ENCODE measurements around the gene CDKN2C. TPM values are rescaled to one million over a fixed set of nuclear protein-coding genes. Genes with fewer than 3 reads are reported as not detected.

CDKN2C gene
- total and polyA plus RNA-seq, 12 donors: 8.0 to 46.0 (median 24.3) TPM

- no peak for DNase-seq
- TF ChIP-seq POLR2A (IDR thresholded peaks at IDR 0.05) (no peak), CTCF (IDR thresholded peaks at IDR 0.05) (no peak)
- no peak overlapping the region for H3K27ac ChIP-seq
- H3K4me1 ChIP-seq (replicated peaks in 1 of 2): peaks cover 0 to 15% of the 10 kb centered on the region in 2 donors
- no peaks in the 10 kb centered on the region for H3K27me3 ChIP-seq
- WGBS, 4 donors: 64 to 75% (median 66%) methylated on average over 4 of the region's 4 CpGs
- peaks cover 0 to 4% (median 0%) of the 10 kb centered on the region in 3 donors for H3K9me3 ChIP-seq (replicated peaks in 1 of 3)
- no peak overlapping the region for H3K4me3 ChIP-seq
- H3K36me3 ChIP-seq (replicated peaks in 1 of 2): no peaks in the 10 kb centered on the region
- intact Hi-C loops (cut with DNase I): no loop called here
Observed at GRCh38 chr1:50986653-50987052, 16.6 kb downstream of the CDKN2C start.

DNA sequence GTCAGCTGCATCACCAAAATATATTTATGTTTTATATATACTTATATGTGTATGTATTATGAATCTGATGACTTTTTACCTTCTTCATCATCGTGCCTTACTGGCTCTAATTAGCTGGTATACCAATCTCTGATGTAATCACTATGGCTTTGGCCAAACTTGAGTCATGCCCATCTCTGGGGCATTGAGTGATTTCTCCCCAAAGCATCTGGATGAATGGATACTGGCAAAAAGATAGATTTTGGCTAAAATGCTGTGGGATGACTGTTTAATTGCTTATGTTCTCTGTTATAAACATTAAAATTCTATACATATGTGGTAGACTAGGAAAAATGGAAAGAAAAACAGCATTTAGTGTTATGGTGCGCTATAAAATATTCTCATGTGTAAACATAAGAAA is 19.6 kb downstream of the CDKN2C start:
- H3K4me3 ChIP-seq: no peak overlapping the region
- H3K4me1 ChIP-seq (replicated peaks in 1 of 2): no peaks in the 10 kb centered on the region
- H3K36me3 ChIP-seq (replicated peaks in 1 of 2): no peaks in the 10 kb centered on the region
- TF ChIP-seq CTCF (IDR thresholded peaks at IDR 0.05) (no peak), POLR2A (IDR thresholded peaks at IDR 0.05) (no peak)
- 90 to 96% (median 94%) methylated on average over 2 of the region's 2 CpGs for WGBS, 4 donors
- DNase-seq: no peak
- intact Hi-C loops (cut with DNase I): no loop called here
- no peaks in the 10 kb centered on the region for H3K27me3 ChIP-seq
- H3K27ac ChIP-seq: no peak overlapping the region
- peaks cover 0 to 4% (median 0%) of the 10 kb centered on the region in 3 donors for H3K9me3 ChIP-seq (replicated peaks in 1 of 3)

- intact Hi-C loops (cut with DNase I): no loop called here
- Histone ChIP-seq H3K27ac (no peak overlapping the region), H3K27me3 (no peaks in the 10 kb centered on the region), H3K4me1 (replicated peaks in 1 of 2) (no peaks in the 10 kb centered on the region), H3K36me3 (replicated peaks in 1 of 2) (no peaks in the 10 kb centered on the region), H3K4me3 (no peak overlapping the region), H3K9me3 (replicated peaks in 1 of 3) (no peaks in the 10 kb centered on the region)
- WGBS, 4 donors: 79 to 88% (median 85%) methylated on average over 3 of the region's 3 CpGs
- no peak for DNase-seq
- no peak for TF ChIP-seq POLR2A (IDR thresholded peaks at IDR 0.05)
- no peak for TF ChIP-seq CTCF (IDR thresholded peaks at IDR 0.05)
Observed at GRCh38 chr1:50992532-50993318, 22.7 kb downstream of the CDKN2C start.

DNA sequence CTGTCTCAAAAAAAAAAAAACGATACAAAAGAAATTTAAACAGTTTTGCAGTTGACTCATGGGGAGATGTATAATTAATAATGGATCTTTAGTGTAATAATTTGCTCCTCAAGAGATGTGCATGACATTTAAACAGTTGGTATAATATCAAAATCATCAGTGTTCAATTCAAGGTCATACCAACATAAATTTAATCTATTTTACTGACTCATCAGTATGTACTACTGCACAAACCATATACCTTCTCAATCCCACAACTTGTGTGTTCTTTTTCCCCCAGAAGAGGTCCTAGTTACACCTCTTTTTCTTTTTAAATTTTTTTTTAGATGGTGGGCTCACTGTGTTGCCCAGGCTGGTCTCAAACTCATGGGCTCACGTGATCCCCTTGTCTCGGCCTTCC is 23.6 kb downstream of the CDKN2C start:
- Histone ChIP-seq H3K36me3 (replicated peaks in 1 of 2) (no peaks in the 10 kb centered on the region), H3K27me3 (no peaks in the 10 kb centered on the region), H3K4me1 (replicated peaks in 1 of 2) (no peaks in the 10 kb centered on the region), H3K4me3 (no peak overlapping the region), H3K9me3 (replicated peaks in 1 of 3) (no peaks in the 10 kb centered on the region), H3K27ac (no peak overlapping the region)
- DNase-seq: no peak
- intact Hi-C loops (cut with DNase I): no loop called here
- TF ChIP-seq CTCF (IDR thresholded peaks at IDR 0.05) (no peak), POLR2A (IDR thresholded peaks at IDR 0.05) (no peak)
- WGBS, 4 donors: 87 to 95% (median 91%) methylated on average over 3 of the region's 3 CpGs

Measured in adrenal gland (tissue), 12 donors.